Esophagus squamous epithelium (tissue), 4 donors: Measurements from ENCODE around the gene RAB26.

Experiments used
- POLR2A ChIP-seq, 4 donors: fragments of 450-650 bp; IDR thresholded peaks; one replicate each; pipeline ENCODE4 v1.6.1; 2017; ENCODE audit warnings: antibody characterized with exemption in 4 of 4, mild to moderate bottlenecking in 4 of 4, moderate library complexity in 3 of 4
- TF ChIP-seq, protein P1 (sequence below), 6 experiments: fragments of 450-650 bp in 4 of 6; fragments of 200-600 bp in 2 of 6; sonication (generic) in 2 of 6; IDR thresholded peaks; one replicate each; pipeline ENCODE4 v1.5.1; 2016 to 2019; ENCODE audit warnings: antibody characterized with exemption in 6 of 6, mild to moderate bottlenecking in 4 of 6, moderate library complexity in 4 of 6

DNA sequence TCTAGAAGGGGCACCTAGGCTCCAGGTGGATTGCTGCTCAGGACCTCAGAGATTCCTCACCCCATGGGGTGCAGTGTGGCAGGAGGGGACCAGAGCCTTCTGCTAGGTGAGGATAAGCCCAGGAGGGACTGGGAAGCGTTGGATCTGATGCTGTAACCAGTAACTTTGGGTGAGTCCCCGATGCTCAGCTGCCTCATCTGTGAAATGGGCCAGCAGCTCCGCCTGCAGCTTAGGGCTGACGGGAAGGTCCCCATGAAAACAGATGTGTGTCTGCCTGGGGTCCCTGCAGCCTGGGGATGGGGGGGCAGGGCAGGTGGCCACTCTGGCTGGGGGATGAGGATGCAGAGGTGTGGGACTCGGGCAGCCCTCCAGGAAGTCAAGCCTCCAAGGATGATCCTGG is 50.7 kb downstream of the RAB26 start:
- TF ChIP-seq, protein P1, sequence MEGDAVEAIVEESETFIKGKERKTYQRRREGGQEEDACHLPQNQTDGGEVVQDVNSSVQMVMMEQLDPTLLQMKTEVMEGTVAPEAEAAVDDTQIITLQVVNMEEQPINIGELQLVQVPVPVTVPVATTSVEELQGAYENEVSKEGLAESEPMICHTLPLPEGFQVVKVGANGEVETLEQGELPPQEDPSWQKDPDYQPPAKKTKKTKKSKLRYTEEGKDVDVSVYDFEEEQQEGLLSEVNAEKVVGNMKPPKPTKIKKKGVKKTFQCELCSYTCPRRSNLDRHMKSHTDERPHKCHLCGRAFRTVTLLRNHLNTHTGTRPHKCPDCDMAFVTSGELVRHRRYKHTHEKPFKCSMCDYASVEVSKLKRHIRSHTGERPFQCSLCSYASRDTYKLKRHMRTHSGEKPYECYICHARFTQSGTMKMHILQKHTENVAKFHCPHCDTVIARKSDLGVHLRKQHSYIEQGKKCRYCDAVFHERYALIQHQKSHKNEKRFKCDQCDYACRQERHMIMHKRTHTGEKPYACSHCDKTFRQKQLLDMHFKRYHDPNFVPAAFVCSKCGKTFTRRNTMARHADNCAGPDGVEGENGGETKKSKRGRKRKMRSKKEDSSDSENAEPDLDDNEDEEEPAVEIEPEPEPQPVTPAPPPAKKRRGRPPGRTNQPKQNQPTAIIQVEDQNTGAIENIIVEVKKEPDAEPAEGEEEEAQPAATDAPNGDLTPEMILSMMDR (IDR thresholded peaks at IDR 0.05), result no peak
- TF ChIP-seq POLR2A (IDR thresholded peaks at IDR 0.05), result no peak
